ENCODE results near the gene ELF4. TPM values are rescaled to one million over a fixed set of nuclear protein-coding genes. Genes with fewer than 3 reads are reported as not detected.

The ELF4 gene
- total and polyA plus RNA-seq, 2 of the 13 experiments (the other 11 are each of a cell fraction or from before 2014, with no cell fraction given) = 1.3 to 2.6 TPM

DNA sequence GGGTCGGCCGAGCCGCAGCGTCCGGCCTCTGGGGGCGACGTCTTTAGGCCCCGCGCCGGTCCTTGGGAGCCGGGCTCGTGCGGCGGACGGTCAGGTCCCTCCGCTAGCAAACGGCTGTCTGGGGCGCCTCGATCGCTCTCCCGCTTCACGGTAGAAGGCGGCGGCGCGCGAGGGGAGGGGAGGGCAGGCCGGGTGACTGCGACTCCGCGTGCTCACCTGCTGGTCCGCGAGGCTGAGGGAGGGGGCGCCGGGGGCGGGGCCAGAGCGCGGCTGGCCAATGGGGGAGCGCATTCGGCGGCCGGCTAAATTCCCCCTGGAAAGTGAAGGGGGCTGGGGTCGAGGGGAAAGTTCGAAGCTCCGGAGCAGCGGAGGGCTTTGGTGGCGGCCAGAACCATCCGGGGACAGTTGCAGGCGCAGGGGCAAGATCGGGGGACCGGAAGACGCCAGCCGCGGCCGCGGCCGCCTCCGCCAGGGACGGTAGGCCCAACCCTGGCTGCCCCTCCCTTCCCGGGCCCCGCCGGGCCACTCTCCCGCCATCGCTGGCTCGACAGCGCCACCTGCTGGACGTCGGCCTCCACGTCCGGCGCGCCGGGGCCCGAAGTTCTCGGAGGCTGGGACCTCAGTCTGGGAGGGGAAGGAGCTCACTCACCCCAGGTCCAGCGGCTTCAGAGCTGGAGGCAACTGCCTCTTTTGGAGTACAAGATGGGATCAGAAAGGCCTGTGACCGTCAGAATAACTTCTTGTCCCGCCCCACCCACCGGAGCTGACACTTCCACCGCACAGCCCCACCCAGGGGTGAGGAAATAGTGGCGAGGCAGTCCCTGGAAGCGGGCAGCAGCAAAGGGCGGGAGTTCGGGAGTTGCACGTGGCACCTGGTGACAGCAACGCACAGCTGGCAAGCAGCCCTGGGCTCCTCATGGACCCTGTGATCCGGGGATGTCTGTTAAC, 49.9 kb downstream of the ELF4 start (continued):
- TF ChIP-seq NFKB2 (CRISPR knock-in tag; IDR thresholded peaks at IDR 0.05; ENCODE audit: borderline replicate concordance) = peak; percentile 44; the same call in 1 of the 2 replicates
- no peak for TF ChIP-seq MATR3 (CRISPR knock-in tag; IDR thresholded peaks at IDR 0.05)
- TF ChIP-seq, protein P1, sequence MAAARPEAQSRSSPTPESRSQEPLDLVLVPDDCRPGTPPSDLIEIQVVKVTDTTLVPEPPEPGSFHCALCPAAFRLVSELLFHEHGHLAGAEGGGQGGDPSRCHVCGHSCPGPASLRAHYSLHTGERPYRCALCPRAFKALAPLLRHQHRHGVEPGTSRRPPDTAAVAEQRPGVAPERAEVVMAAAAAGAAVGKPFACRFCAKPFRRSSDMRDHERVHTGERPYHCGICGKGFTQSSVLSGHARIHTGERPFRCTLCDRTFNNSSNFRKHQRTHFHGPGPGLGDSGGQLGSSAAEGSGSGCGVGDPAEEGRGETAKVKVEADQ (CRISPR knock-in tag; IDR thresholded peaks at IDR 0.05; ENCODE audit: borderline replicate concordance) = no peak
- TF ChIP-seq SSRP1 (CRISPR knock-in tag; IDR thresholded peaks at IDR 0.05) = no peak
- TF ChIP-seq ZBTB38 (CRISPR knock-in tag; IDR thresholded peaks at IDR 0.05) = 0 out of 2 replicates have a peak, but pooled peaks have one; percentile 30
- no peak for TF ChIP-seq KDM6A (CRISPR knock-in tag; IDR thresholded peaks at IDR 0.05; ENCODE audit: low read depth)
- TF ChIP-seq ZNF556 (CRISPR knock-in tag; IDR thresholded peaks at IDR 0.05; ENCODE audit: borderline replicate concordance) = no peak
- TF ChIP-seq ZNF441 (CRISPR knock-in tag; IDR thresholded peaks at IDR 0.05; ENCODE audit: borderline replicate concordance) = no peak
- TF ChIP-seq ETV6 (CRISPR knock-in tag; conservative IDR thresholded peaks at IDR 0.05) = no peak
- TF ChIP-seq NR1H2 (CRISPR knock-in tag; IDR thresholded peaks at IDR 0.05; ENCODE audit: borderline replicate concordance, low read depth) = no peak
- TF ChIP-seq ZNF44 (CRISPR knock-in tag; IDR thresholded peaks at IDR 0.05) = no peak
- TF ChIP-seq, protein P2, sequence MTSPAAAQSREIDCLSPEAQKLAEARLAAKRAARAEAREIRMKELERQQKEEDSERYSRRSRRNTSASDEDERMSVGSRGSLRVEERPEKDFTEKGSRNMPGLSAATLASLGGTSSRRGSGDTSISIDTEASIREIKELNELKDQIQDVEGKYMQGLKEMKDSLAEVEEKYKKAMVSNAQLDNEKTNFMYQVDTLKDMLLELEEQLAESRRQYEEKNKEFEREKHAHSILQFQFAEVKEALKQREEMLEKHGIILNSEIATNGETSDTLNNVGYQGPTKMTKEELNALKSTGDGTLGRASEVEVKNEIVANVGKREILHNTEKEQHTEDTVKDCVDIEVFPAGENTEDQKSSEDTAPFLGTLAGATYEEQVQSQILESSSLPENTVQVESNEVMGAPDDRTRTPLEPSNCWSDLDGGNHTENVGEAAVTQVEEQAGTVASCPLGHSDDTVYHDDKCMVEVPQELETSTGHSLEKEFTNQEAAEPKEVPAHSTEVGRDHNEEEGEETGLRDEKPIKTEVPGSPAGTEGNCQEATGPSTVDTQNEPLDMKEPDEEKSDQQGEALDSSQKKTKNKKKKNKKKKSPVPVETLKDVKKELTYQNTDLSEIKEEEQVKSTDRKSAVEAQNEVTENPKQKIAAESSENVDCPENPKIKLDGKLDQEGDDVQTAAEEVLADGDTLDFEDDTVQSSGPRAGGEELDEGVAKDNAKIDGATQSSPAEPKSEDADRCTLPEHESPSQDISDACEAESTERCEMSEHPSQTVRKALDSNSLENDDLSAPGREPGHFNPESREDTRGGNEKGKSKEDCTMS (CRISPR knock-in tag; conservative IDR thresholded peaks at IDR 0.05) = no peak
- no peak for TF ChIP-seq SRSF4 (IDR thresholded peaks at IDR 0.05; ENCODE audit: low read depth, low read length, poor library complexity, severe bottlenecking)
- TF ChIP-seq SOX13 (IDR thresholded peaks at IDR 0.05) = no peak
- no peak for TF ChIP-seq SOX13 (CRISPR knock-in tag; conservative IDR thresholded peaks at IDR 0.05 in 1 of 2, IDR thresholded peaks at IDR 0.05 in 1 of 2)
- TF ChIP-seq, protein P3, sequence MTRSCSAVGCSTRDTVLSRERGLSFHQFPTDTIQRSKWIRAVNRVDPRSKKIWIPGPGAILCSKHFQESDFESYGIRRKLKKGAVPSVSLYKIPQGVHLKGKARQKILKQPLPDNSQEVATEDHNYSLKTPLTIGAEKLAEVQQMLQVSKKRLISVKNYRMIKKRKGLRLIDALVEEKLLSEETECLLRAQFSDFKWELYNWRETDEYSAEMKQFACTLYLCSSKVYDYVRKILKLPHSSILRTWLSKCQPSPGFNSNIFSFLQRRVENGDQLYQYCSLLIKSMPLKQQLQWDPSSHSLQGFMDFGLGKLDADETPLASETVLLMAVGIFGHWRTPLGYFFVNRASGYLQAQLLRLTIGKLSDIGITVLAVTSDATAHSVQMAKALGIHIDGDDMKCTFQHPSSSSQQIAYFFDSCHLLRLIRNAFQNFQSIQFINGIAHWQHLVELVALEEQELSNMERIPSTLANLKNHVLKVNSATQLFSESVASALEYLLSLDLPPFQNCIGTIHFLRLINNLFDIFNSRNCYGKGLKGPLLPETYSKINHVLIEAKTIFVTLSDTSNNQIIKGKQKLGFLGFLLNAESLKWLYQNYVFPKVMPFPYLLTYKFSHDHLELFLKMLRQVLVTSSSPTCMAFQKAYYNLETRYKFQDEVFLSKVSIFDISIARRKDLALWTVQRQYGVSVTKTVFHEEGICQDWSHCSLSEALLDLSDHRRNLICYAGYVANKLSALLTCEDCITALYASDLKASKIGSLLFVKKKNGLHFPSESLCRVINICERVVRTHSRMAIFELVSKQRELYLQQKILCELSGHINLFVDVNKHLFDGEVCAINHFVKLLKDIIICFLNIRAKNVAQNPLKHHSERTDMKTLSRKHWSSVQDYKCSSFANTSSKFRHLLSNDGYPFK (CRISPR knock-in tag; IDR thresholded peaks at IDR 0.05; ENCODE audit: borderline replicate concordance) = peak; percentile 15; the same call in 1 of the 2 replicates
- no peak for TF ChIP-seq ZNF274 (CRISPR knock-in tag; IDR thresholded peaks at IDR 0.05)
- TF ChIP-seq DNMT1 (CRISPR knock-in tag; IDR thresholded peaks at IDR 0.05) = no peak
- no peak for TF ChIP-seq CREM (IDR thresholded peaks at IDR 0.05)
- TF ChIP-seq CREM (CRISPR knock-in tag; IDR thresholded peaks at IDR 0.05) = no peak
- TF ChIP-seq NFATC3 (CRISPR knock-in tag; IDR thresholded peaks at IDR 0.05) = no peak
- TF ChIP-seq CENPT (CRISPR knock-in tag; IDR thresholded peaks at IDR 0.05; ENCODE audit: low read depth) = no peak
- TF ChIP-seq, protein P4, sequence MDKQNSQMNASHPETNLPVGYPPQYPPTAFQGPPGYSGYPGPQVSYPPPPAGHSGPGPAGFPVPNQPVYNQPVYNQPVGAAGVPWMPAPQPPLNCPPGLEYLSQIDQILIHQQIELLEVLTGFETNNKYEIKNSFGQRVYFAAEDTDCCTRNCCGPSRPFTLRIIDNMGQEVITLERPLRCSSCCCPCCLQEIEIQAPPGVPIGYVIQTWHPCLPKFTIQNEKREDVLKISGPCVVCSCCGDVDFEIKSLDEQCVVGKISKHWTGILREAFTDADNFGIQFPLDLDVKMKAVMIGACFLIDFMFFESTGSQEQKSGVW (CRISPR knock-in tag; IDR thresholded peaks at IDR 0.05; ENCODE audit: borderline replicate concordance) = no peak

All from HepG2 (cell line).